Kidney tubule cell (primary cell): ENCODE results near the gene TMEM161A.
A peak's percentile ranks its signal among the peaks of the same experiment; 100 is the strongest.
"Not testable (repeated sequence)": the region's sequence is repeated elsewhere in the genome, so short reads cannot be mapped to it uniquely, and the experiment has no call there.

Source experiments
- DNase-seq: peaks from one replicate; pipeline ENCODE4 v3.0.0-alpha.2; 2018; ENCODE audit warnings: low spot score

TMEM161A gene

DNA sequence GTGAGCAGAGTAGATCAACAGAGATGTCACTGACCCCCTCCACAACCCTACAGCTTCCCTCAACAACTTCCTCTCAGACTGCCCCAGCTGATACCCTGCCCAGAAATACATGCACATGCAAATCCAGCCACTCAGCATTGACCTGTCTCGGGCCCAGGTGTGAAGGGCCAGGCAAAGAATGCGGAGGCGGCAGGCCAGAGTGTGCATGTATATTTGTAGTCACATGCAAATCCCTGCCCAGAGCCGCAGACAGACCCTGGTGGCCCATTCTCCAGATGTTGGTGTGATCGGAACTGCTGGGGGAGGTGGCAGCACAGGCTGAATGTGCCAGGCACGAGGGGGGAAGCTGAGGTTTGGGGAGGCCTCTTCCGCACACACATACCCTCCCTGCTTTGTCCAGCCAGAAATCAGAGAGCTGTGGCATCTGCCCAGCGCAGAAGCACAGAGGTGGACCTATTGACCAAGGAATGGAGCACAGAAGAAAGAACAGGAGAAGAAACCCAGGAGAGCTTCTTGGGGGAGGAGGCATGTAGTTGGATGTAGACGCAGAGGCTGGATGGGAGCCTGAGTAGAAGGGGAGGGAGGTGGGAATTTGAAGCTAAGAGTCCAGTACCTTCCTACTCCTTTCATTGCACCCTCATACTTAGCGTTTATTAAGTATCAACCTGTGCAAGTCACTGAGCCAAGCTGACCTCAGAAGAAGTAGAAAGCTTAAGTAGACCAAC is 17.4 kb upstream of the TMEM161A start:
- DNase-seq: no peak

DNA sequence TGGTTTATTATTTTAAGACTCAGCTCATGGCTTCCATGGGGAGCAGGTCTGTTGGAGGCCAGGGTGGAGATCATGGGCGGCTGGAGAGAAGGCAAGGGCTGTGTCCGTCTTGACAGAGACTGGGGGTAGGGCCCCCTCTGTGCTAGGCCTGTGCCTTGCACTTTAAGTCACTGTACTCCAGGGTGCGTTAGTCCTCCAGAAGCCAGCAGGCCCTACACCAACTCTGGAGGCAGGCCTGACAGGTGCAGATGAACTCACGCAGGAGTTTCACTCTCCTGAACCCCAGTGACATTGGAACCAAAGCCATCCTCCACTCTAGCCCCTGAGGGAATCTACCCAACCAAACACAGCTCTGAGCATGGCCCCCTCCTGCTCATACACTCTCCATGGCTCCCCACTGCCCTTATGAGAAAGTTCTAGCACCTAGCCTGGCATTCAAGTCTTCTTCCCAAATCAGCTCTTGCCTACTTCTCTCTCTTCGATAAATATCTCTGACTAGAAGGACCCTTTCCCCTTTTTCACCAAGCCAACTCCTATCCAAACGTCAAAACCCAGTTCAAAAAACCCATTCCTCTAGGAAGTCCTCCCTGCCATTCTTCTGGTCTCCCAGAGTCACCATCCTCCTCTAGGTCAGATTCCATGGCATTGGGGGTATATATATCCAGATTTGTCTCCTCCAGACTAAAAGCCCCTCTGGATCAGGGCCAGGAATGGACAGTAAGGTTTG is 16.7 kb upstream of the TMEM161A start:
- DNase-seq: no peak

GRCh38 chr19:19152668-19153384 is 14.5 kb upstream of the TMEM161A start:
- no peak for DNase-seq

- DNase-seq: no peak
These were observed 13.1 kb upstream of the TMEM161A start for GRCh38 chr19:19151418-19151817.

DNA sequence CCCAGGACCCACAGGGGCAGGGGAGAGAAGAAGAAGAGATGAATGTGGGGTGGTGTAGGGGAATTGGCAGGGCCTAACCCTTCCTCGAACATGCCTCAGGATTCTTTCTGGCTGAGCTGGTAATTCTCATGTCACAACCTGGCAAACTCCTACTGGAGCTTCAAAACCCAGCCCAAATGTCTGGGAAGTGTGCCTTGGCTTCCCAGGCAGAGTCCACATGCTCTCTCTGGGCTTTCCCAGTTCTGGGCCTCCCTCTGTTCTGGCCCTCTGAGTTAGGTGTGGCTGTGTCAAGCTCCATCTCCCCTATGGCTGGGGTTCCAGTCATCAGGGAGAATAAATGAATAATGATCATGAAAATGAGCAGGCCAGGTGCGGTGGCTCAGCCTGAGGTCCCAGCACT is 11.2 kb upstream of the TMEM161A start:
- no peak for DNase-seq

- DNase-seq: not testable (repeated sequence)
These were observed 10.2 kb upstream of the TMEM161A start for GRCh38 chr19:19148504-19148903.

- no peak for DNase-seq
These were observed 9.1 kb upstream of the TMEM161A start for GRCh38 chr19:19147344-19147743.

DNA sequence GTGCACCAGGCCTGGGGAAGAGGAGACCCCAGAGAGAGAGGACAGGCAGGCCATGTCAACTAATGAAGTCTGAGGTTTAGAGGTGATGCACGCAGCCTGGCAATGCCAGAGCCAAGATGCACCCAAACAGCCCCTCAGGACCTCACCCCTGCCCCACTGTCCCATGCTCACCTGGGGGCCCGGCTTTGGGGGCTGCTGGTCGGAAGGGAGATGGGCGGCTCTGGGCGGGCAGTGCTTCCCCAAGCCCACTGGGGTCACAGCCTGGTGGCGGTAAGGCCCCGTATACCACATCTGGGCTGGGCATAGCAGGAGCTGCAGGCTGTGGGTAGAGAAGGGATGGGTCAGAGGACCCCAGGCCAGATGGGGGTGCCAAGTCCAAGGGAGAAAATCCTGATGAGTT is 8.6 kb upstream of the TMEM161A start:
- no peak for DNase-seq

DNA sequence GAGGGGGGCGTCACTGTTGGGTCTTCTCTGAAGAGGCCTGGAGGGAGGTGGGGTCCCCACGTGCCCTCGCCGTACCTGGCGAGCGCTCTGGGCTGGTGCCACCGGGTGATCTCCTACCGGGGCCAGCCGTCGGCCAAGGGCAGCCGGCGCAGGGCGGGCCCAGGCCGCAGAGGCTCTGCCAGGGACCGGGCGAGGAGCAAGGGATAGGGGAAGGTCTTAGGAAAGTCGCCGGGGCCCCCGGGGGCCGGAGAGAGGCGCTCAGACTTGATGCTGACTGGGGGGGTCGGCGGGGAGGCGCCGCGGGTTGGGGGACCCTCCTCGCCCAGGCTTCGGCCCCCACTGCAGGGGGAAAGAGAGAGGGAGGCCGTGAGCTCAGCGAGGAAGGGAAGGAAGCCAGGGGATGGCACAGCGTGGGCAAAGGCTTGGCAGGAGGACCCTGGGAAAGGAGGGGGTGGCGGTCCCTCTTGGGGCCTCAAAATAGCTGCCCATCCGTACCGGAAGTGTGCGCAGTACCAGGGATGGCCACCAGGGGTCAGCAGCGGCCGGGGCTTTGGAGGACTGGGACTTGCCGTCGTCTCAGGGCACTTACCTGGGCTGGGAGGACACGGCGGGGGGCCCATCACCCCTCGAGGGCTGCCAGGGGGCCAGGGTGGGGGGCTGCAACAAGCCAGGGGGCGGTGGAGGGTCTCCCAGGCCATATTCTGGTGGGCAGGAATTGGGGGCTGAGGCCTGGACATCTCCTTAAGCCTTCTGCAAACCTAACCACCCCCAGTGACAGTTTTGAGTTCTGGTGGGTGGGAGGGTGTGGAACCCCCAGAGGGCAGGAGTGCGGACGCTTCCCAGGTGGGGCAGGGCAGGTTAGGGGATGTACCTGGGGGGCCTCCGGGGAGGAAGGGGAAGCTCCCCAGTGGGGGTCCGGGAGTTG is 7.7 kb upstream of the TMEM161A start:
- DNase-seq: peak; percentile 69

GRCh38 chr19:19145281-19145680 is 7.0 kb upstream of the TMEM161A start:
- no peak for DNase-seq

DNA sequence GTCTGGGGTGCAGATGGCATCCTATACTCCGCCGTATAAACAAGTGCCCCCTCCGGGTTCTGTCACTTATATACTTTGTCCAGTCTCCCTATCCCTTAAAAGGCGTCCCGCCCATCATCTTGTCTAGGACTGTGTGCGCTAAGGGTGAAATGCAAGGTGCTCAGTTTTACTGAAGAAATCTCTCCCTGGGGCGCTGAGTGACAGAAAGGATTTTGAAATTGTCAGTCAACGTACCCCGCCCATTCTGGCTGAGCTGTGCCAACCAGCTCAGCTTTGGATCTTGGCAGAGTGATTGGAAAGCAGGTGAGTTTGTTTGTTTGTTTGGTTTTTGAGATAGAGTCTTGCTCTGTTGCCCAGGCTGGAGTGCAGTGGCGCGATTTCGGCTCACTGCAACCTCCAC is 4.1 kb upstream of the TMEM161A start:
- DNase-seq: no peak

DNA sequence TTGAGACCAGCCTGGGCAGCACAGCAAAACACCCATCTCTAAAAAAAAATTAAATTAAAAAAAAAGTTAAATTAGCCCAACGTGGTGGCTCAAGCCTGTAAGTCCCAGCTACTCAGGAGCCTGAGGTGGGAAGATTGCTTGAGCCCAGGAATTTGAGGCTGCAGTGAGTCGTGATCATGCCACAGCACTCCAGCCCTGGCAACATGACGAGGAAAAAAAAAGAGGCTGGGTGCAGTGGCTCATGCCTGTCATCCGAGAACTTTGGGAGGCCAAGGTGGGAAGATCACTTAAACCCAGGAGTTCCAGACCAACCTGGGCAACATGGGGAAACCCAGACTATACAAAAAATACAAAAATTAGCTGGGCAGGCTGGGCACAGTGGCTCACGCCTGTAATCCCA is 2.2 kb upstream of the TMEM161A start:
- DNase-seq: peak; percentile 50

- DNase-seq: no peak
These were observed 1.6 kb upstream of the TMEM161A start for GRCh38 chr19:19139876-19140229.

- DNase-seq: no peak
These were observed 646 bp downstream of the TMEM161A start for GRCh38 chr19:19137556-19138108.

DNA sequence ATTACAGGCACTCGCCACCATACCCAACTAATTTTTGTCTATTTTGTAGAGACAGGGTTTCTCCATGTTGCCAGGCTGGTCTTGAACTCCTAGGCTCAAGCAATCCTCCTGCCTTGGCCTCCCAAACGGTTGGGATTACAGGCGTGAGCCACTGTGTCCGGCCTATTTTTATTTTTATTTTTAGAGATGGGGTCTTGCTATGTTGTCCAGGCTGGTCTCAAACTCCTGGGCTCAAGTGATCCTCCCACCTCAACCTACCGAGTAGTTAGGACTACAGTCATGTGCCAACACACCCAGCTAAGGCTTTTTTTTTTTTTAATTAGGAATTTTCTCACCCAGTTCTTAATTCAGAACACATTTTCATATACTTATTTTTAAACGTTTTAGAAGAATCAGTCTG is 2.6 kb downstream of the TMEM161A start:
- DNase-seq: not testable (repeated sequence)

DNA sequence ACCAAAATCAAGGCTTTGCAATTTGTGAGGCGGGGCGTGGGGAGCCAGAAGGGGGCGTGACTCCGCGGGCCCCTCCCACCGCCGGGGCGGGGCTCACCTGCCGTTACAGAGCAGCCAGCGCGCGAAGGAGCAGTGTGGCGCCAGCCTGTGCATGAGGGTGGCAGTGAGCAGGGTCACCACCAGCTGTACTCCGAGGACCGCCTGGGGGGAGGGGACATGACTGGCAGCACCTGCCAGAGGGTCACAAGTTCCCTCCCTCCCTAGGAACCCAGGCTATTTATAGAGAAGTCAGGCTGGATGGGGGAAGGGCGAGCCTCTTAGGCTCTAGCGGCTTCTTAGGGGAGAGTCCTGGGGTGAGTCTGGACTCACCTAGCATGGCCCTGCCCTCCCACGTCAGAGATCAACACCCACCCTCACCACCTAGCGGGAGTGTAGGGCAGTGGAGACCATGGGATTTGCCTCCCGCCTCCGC is 3.6 kb downstream of the TMEM161A start:
- peak; percentile 14 for DNase-seq

DNA sequence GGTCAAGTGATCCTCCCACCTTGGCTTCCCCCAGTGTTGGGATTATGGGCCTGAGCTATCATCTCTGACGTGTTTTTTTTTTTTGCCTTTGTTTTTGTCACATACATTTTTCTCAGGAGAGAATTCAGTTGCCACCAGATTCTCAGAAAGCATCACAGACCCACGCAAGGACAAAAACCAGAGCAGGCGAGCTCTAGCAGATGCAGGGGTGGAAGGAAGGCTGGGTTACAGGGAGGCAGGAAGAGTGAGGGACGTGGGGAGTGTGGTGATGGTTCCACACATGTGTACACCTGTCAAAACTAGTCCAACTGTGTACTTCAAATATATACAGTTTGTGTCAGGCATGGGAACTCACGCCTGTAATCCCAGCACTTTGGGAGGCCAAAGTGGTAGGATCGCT is 4.3 kb downstream of the TMEM161A start:
- DNase-seq: no peak

DNA sequence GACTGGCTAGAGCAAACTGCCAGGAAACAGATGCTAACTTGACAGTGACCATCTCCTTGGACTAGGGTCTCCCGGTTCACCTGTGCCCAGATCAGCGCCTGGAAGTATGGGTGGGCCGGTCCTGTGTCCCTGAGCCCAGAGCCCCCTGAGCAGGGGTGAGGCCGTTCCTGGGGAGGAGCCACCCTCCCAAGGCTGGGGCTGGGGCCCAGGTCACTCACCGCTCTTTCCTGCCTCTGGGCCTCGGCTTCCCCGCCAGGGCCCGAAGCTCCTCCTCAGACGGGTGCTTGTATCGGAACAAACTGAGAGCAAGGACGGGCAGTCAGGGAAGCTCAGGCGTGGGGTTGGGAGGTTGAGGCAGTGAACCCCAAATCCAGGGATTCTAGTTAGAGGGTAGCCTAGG is 5.4 kb downstream of the TMEM161A start:
- DNase-seq: no peak

GRCh38 chr19:19131989-19132388 is 6.3 kb downstream of the TMEM161A start:
- no peak for DNase-seq

- DNase-seq: no peak
These were observed 12.2 kb downstream of the TMEM161A start for GRCh38 chr19:19126102-19126501.

- DNase-seq: no peak
These were observed 14.9 kb downstream of the TMEM161A start for GRCh38 chr19:19123386-19123785.

DNA sequence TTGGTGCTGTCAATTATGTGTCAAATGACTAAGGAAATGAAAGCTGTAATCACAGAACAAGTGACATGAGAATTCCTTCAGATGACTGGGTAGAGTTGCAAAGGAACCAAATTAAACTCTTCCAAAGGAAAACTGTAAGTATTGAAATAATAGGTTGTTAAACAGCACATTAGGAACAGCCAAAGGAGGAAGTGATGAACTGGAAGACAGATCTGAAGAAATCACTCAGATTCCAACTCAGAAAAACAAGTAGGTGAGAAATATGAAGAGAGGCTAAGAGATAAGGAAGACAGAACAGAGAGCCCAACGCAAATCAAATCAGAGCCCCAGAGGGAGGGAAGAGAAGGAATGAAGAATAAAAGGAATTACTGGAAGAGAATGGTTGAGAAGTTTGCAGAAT is 15.4 kb downstream of the TMEM161A start:
- DNase-seq: no peak
